Stimulated activated naive B cell treated with anti-CD40 and anti-IgM and Interleukin-4, amounts not matched to agents 10 μg/mL and 1 μg/mL and 100 μg/mL, for 72 hours (primary cell): Measurements from ENCODE around the gene CABP2.

Source experiments
- ATAC-seq, 2 donors: fragments of 150-1000 bp; cut with Tn5 transposase; replicated peaks; 2 replicates each; pipeline ENCODE4 v1.10.0; 2021; ENCODE audit warnings: moderate library complexity in 1 of 2
- DNase-seq: peaks from one replicate; pipeline ENCODE4 v3.0.0; 2021
- H3K27ac Mint-ChIP-seq: one replicate; pipeline ENCODE4 v1.8.0; 2022; ENCODE audit warnings: mild to moderate bottlenecking, mixed read lengths
- H3K27me3 Mint-ChIP-seq, 2 donors: one replicate each; pipeline ENCODE4 v1.8.0; 2022; ENCODE audit warnings: mixed read lengths in 2 of 2
- H3K36me3 Mint-ChIP-seq, 2 donors: one replicate each; pipeline ENCODE4 v1.8.0; 2022; ENCODE audit warnings: mixed read lengths in 2 of 2, mild to moderate bottlenecking in 1 of 2
- H3K4me1 Mint-ChIP-seq, 2 donors: one replicate each; pipeline ENCODE4 v1.8.0; 2022; ENCODE audit warnings: mixed read lengths in 2 of 2, mild to moderate bottlenecking in 1 of 2
- H3K4me3 Mint-ChIP-seq, 2 donors: one replicate each; pipeline ENCODE4 v1.8.0; 2022; ENCODE audit warnings: mild to moderate bottlenecking in 2 of 2, mixed read lengths in 2 of 2, moderate library complexity in 1 of 2
- H3K9me3 Mint-ChIP-seq, 2 donors: one replicate each; pipeline ENCODE4 v1.8.0; 2022; ENCODE audit warnings: mixed read lengths in 2 of 2, mild to moderate bottlenecking in 1 of 2

Gene CABP2

DNA sequence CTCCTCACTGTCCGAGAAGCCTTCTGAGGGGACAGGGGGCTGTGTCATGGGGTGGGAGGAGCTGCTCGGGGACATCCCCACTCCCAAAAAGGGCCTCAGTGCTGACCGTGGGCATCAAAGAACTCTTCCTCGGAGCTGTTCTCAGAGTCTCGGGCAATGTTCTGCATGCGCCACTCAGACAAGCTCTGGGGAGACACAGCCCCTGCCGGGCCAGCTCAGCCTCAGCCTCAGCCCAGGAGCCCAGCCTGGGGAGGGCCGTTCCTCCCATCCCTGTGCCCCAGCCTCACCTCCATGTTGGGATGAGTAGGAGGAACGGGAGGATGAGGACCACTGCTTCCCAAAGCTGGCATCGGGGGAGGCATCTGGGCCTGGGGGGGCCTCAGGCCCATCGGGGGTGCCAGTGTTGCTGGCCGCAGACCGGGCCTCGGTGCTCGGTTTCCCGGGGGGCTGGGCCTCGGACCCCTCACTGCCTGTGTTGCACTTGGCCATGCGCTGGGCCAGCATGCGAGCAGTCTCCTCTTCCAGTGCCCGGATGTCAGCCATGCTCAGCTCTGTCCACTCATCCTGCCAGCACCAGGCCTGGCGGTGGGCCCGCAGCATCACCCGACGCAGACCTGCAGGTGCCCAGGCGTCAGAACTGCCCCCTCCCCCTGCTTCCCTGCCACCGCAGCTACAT is 23.3 kb downstream of the CABP2 start:
- no peak overlapping the region for H3K4me3 Mint-ChIP-seq

DNA sequence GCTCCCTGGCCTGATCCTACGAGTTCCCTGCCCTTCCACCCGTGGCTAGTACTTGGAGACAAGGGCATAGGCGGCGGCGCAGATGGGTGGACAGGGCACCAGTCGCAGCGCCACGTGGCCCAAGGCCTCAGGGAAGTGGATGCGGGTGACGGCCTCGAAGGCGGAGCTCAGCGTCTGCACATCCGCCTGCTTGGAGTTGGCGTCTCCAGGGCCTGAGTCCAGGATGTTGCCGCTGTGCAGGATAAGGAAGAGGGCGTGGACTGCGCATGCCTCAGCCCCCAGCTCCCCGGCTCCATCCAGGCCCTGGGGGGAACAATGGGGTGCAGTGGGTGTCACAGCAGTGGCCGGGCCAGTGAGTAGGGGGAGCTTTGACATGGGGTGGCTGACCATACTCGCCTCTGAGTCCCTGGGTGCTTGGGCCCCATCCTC is 24.7 kb downstream of the CABP2 start:
- Mint-ChIP-seq H3K27me3 (no peaks in the 10 kb centered on the region), H3K9me3 (peaks cover 0 to 2% of the 10 kb centered on the region in 2 donors), H3K36me3 (peaks cover 49 to 69% of the 10 kb centered on the region in 2 donors), H3K27ac (no peak overlapping the region), H3K4me3 (no peak overlapping the region), H3K4me1 (peaks cover 22 to 38% of the 10 kb centered on the region in 2 donors)
- ATAC-seq (no peak), DNase-seq (no peak)

More for the DNA sequence above, 23.3 kb downstream of the CABP2 start:
- Mint-ChIP-seq H3K4me1 (peaks cover 26 to 47% of the 10 kb centered on the region in 2 donors), H3K27me3 (no peaks in the 10 kb centered on the region), H3K27ac (no peak overlapping the region), H3K9me3 (peaks cover 0 to 2% of the 10 kb centered on the region in 2 donors), H3K36me3 (peaks cover 41 to 65% of the 10 kb centered on the region in 2 donors)
- ATAC-seq (no peak), DNase-seq (no peak)

GRCh38 chr11:67497656-67498291 is 25.5 kb downstream of the CABP2 start:
- Mint-ChIP-seq H3K27me3 (no peaks in the 10 kb centered on the region), H3K4me1 (peaks cover 17 to 30% of the 10 kb centered on the region in 2 donors), H3K36me3 (peaks cover 57 to 67% of the 10 kb centered on the region in 2 donors), H3K9me3 (peaks cover 0 to 2% of the 10 kb centered on the region in 2 donors), H3K4me3 (no peak overlapping the region), H3K27ac (no peak overlapping the region)
- no peak for ATAC-seq
- DNase-seq: no peak

- no peak for DNase-seq
- H3K36me3 Mint-ChIP-seq: peaks cover 56% of the 10 kb centered on the region in 2 donors
- H3K4me3 Mint-ChIP-seq: no peak overlapping the region
- H3K4me1 Mint-ChIP-seq: peaks cover 10 to 19% of the 10 kb centered on the region in 2 donors
- H3K9me3 Mint-ChIP-seq: peaks cover 0 to 2% of the 10 kb centered on the region in 2 donors
- no peaks in the 10 kb centered on the region for H3K27me3 Mint-ChIP-seq
- H3K27ac Mint-ChIP-seq: peak overlapping the region; percentile 7
- no peak for ATAC-seq
These were observed 27.1 kb downstream of the CABP2 start for GRCh38 chr11:67496113-67496512.

GRCh38 chr11:67495234-67496005 is 27.8 kb downstream of the CABP2 start:
- DNase-seq: no peak
- H3K4me3 Mint-ChIP-seq: no peak overlapping the region
- H3K27me3 Mint-ChIP-seq: no peaks in the 10 kb centered on the region
- H3K27ac Mint-ChIP-seq: no peak overlapping the region
- peaks cover 52 to 56% of the 10 kb centered on the region in 2 donors for H3K36me3 Mint-ChIP-seq
- H3K4me1 Mint-ChIP-seq: peaks cover 7 to 14% of the 10 kb centered on the region in 2 donors
- no peak for ATAC-seq
- peaks cover 0 to 2% of the 10 kb centered on the region in 2 donors for H3K9me3 Mint-ChIP-seq

DNA sequence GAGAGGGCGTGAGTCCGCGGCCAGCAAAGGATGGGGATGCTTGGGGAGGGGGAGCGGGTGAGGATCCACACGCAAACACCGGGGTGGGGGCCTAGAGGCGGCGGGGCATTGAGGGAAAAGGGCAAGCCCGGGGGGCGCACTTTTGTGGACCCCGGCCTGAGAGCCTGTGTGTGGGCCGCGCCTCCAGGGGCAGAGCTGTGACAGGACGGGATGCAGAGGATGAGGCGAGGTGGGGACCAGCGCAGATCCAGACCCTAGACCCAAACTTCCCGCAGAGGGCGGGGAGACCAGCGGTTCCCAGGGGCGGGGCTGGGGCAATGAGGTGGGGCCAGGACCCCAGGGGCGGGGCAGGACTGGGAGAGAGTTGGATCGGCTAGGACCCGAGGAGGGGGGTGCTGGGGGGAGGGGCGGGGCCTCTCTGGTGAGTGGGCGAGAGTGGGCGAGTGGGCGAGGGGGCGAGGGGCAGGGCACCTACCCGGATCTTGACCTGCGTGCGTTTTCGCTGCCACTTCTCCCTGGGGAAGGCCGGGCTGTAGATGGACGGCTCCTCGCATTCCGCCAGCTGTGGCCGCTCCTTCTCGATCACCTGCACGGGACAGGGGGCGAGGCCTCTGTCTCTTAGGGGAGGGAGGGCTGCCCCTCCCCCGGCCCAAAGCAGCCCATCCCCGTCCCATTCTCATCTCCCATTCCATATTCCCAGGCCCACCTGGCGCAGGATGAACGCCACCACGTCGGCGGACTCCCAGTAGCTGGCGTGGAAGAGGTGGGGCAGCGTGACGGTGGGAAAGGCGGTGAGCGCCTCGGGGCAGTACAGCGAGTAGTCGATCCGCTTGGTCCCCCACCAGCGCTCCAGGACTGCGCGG is 28.6 kb downstream of the CABP2 start:
- Mint-ChIP-seq H3K4me3 (no peak overlapping the region), H3K36me3 (peaks cover 53 to 59% of the 10 kb centered on the region in 2 donors), H3K9me3 (peaks cover 0 to 2% of the 10 kb centered on the region in 2 donors), H3K27me3 (no peaks in the 10 kb centered on the region), H3K27ac (no peak overlapping the region), H3K4me1 (peaks cover 13 to 22% of the 10 kb centered on the region in 2 donors)
- ATAC-seq (no peak), DNase-seq (no peak)

GRCh38 chr11:67493548-67494370 is 29.5 kb downstream of the CABP2 start:
- Mint-ChIP-seq H3K36me3 (peaks cover 51 to 57% of the 10 kb centered on the region in 2 donors), H3K27ac (peak overlapping the region; percentile 59)

DNA sequence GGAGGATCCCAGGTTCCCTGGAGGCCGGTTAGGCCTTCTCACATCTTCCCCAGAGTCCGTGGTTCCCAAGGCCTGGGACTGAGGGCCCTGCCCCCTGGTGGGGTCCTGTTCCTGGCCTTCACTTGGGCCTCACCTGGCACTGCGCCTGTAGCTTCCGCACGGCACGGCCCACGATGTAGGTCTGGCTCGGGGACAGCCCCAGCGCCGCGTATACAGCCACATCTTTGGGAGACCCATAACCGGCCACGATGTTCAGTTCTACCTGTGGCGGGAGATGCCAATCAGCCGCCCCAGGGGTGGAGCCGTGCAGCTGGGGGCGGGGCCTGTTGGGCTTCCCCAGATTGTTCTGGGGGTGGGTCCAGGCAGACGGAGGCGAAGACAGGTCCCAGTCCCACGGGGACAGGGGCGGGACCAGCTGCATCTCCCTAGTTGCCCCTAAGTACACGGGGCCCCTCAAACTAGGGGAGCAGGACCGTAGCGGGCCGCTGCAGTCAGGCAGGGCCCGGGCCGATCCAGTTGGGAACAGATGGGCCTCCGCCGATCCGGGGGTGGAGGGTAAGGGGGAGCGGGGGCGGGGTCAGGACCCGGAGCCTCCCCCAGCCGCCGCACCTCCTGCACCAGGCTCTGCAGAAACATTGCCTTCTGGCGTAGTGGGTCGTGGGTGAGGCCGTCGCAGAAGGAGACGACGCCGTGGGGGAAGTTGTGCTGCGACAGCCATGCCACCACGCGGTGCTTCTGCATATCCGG is 30.3 kb downstream of the CABP2 start:
- no peaks in the 10 kb centered on the region for H3K9me3 Mint-ChIP-seq
- no peaks in the 10 kb centered on the region for H3K27me3 Mint-ChIP-seq
- H3K27ac Mint-ChIP-seq: peak overlapping the region; percentile 59
- peaks cover 51 to 57% of the 10 kb centered on the region in 2 donors for H3K36me3 Mint-ChIP-seq
- ATAC-seq (peak in 1 of 2 donors; percentile 6), DNase-seq (no peak)
- H3K4me3 Mint-ChIP-seq: no peak overlapping the region
- peaks cover 14 to 26% of the 10 kb centered on the region in 2 donors for H3K4me1 Mint-ChIP-seq

More at GRCh38 chr11:67493548-67494370, 29.5 kb downstream of the CABP2 start:
- Mint-ChIP-seq H3K4me1 (peaks cover 12 to 23% of the 10 kb centered on the region in 2 donors), H3K27me3 (no peaks in the 10 kb centered on the region), H3K9me3 (no peaks in the 10 kb centered on the region), H3K4me3 (no peak overlapping the region)
- no peak for DNase-seq
- no peak for ATAC-seq

DNA sequence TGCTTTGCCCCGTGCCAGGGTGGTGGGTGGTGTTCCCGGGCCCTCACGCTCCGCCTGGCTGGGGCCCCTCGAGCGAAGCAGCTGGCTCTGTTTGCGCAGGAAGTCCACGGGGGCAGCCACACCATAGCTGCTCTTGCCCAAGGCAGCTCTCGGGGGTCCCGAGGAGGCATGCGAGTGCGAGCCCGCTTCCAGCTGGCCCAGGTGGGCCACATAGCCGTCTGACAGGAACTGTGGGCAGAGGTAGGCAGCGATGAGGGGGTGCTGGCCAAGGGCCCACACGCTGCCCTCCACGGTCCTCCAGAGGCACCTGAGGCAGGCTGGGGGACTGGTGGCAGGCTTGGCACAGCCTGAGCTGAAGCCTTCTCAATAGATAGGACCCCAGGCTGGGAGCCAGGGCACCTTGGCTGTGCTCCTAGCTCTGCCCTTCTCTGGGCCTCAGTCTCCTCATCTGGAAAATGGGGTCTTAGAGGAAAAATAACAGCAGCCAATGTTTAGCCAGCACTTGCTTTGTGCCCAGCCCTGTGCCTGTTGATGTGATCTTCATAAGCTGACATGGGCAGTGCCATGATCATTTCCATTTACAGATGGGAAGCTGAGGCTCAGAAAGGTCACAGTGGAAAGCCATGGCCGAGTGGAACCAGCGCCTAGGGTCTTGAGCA is 31.0 kb downstream of the CABP2 start:
- DNase-seq (no peak), ATAC-seq (no peak)
- peaks cover 18 to 33% of the 10 kb centered on the region in 2 donors for H3K4me1 Mint-ChIP-seq
- H3K9me3 Mint-ChIP-seq: no peaks in the 10 kb centered on the region
- peaks cover 48 to 63% of the 10 kb centered on the region in 2 donors for H3K36me3 Mint-ChIP-seq
- no peaks in the 10 kb centered on the region for H3K27me3 Mint-ChIP-seq
- H3K4me3 Mint-ChIP-seq: no peak overlapping the region
- peak overlapping the region; percentile 9 for H3K27ac Mint-ChIP-seq

- ATAC-seq: no peak
- Mint-ChIP-seq H3K9me3 (no peaks in the 10 kb centered on the region), H3K4me3 (no peak overlapping the region), H3K36me3 (peaks cover 44 to 66% of the 10 kb centered on the region in 2 donors), H3K27me3 (no peaks in the 10 kb centered on the region), H3K4me1 (peaks cover 21 to 36% of the 10 kb centered on the region in 2 donors), H3K27ac (no peak overlapping the region)
- no peak for DNase-seq
These were observed 31.8 kb downstream of the CABP2 start for GRCh38 chr11:67491276-67492068.

GRCh38 chr11:67490727-67491065 is 32.5 kb downstream of the CABP2 start:
- Mint-ChIP-seq H3K36me3 (peaks cover 49 to 66% of the 10 kb centered on the region in 2 donors), H3K27me3 (no peaks in the 10 kb centered on the region), H3K4me3 (no peak overlapping the region), H3K9me3 (no peaks in the 10 kb centered on the region), H3K4me1 (peaks cover 28 to 37% of the 10 kb centered on the region in 2 donors), H3K27ac (peak overlapping the region; percentile 71)
- no peak for DNase-seq
- no peak for ATAC-seq
